GM20000 (cell line): ENCODE results near the gene ZNF787.

ENCODE experiments used
- DNase-seq: peaks from one replicate; pipeline ENCODE4 v3.0.0; 2012; ENCODE audit warnings: low spot score
- CTCF ChIP-seq: IDR thresholded peaks from 2 replicates; pipeline ENCODE4 v1.5.1; 2012; ENCODE audit warnings: mild to moderate bottlenecking, control low read depth; ENCODE audit errors: extremely low read depth, missing control alignments

The ZNF787 gene

GRCh38 chr19:56108447-56109195, 12.5 kb downstream of the ZNF787 start:
- TF ChIP-seq CTCF, result no peak
- DNase-seq, result no peak

GRCh38 chr19:56107626-56108351, 13.3 kb downstream of the ZNF787 start:
- TF ChIP-seq CTCF, result no peak
- no peak for DNase-seq

GRCh38 chr19:56106993-56107392, 14.1 kb downstream of the ZNF787 start:
- DNase-seq, result no peak

GRCh38 chr19:56106397-56106849, 14.7 kb downstream of the ZNF787 start:
- no peak for DNase-seq
- no peak for TF ChIP-seq CTCF

More at GRCh38 chr19:56106993-56107392, 14.1 kb downstream of the ZNF787 start:
- no peak for TF ChIP-seq CTCF

GRCh38 chr19:56105831-56106396, 15.2 kb downstream of the ZNF787 start:
- peak; percentile 19 for DNase-seq

GRCh38 chr19:56105090-56105701, 15.9 kb downstream of the ZNF787 start:
- peak; percentile 79 for DNase-seq
- TF ChIP-seq CTCF, result peak; percentile 37

- no peak for TF ChIP-seq CTCF
- peak; percentile 32 for DNase-seq
These were observed 16.7 kb downstream of the ZNF787 start for GRCh38 chr19:56104423-56104822.
